Gastroesophageal sphincter (tissue), 4 donors: ENCODE data around the gene FOXF1. TPM values are rescaled to one million over a fixed set of nuclear protein-coding genes. Genes with fewer than 3 reads are reported as not detected.
A peak's percentile ranks its signal among the peaks of the same experiment; 100 is the strongest.

Experiments used
- ATAC-seq: fragments of 150-250 bp; one replicate; pipeline ENCODE4 v1.9.1; 2016; ENCODE audit warnings: mild to moderate bottlenecking, moderate library complexity
- H3K27ac ChIP-seq, 4 donors: fragments of 200-600 bp; sonication (generic) in 3 of 4; 1 replicate in 3 of 4; 2 replicates in 1 of 4; pipeline ENCODE4 v1.5.1; 2016 to 2019
- H3K27me3 ChIP-seq: fragments of 200-600 bp; sonication (generic); one replicate; pipeline ENCODE4 v1.5.1; 2019
- H3K36me3 ChIP-seq, 2 donors: fragments of 200-600 bp; sonication (generic); one replicate each; pipeline ENCODE4 v1.5.1; 2019; ENCODE audit warnings: control low read depth in 1 of 2
- H3K4me1 ChIP-seq, 3 donors: fragments of 200-600 bp; sonication (generic); 1 replicate in 2 of 3; 2 replicates in 1 of 3; pipeline ENCODE4 v1.5.1; 2016 to 2019; ENCODE audit warnings: control low read depth in 2 of 3
- H3K4me3 ChIP-seq, 2 donors: fragments of 200-600 bp; sonication (generic); one replicate each; pipeline ENCODE4 v1.5.1; 2019; ENCODE audit warnings: mild to moderate bottlenecking in 1 of 2, moderate library complexity in 1 of 2
- H3K9me3 ChIP-seq, 3 donors: fragments of 200-600 bp; sonication (generic); one replicate each; pipeline ENCODE4 v1.5.1; 2017 to 2019; ENCODE audit warnings: control low read depth in 2 of 3
- EP300 ChIP-seq: sonication (generic); formaldehyde crosslinking; IDR thresholded peaks from one replicate; pipeline ENCODE4 v1.6.1; 2017; ENCODE audit warnings: antibody characterized with exemption, mild to moderate bottlenecking
- POLR2A ChIP-seq, 2 donors: fragments of 450-650 bp; IDR thresholded peaks; one replicate each; pipeline ENCODE4 v1.6.1; 2017; ENCODE audit warnings: antibody characterized with exemption in 2 of 2, mild to moderate bottlenecking in 2 of 2, moderate library complexity in 1 of 2
- POLR2AphosphoS5 ChIP-seq: sonication (generic); formaldehyde crosslinking; IDR thresholded peaks from one replicate; pipeline ENCODE4 v1.6.1; 2017; ENCODE audit warnings: antibody characterized with exemption
- WGBS, 2 donors: methylation state at CpG; one replicate each; pipeline ENCODE4 v1.1.5; 2018; ENCODE audit warnings: low coverage in 1 of 2; 5-methylcytosine and 5-hydroxymethylcytosine counted together
- total RNA-seq, 4 donors: library from RNA; depleted of rRNA; stranded (reverse); fragments of >200 nt; gene quantifications; one replicate each; pipeline ENCODE4 v1.1.0, GENCODE V29; 2016
- TF ChIP-seq, protein P1 (sequence below), 4 experiments: fragments of 200-600 bp in 2 of 4; fragments of 450-650 bp in 2 of 4; sonication (generic) in 1 of 4; IDR thresholded peaks; one replicate each; pipeline ENCODE4 v1.5.1; 2017 to 2019; ENCODE audit warnings: antibody characterized with exemption in 4 of 4, mild to moderate bottlenecking in 2 of 4, moderate library complexity in 2 of 4

The FOXF1 gene
- total RNA-seq, 4 donors from 2014 or later: 39.7 to 81.1 (median 59.3) TPM

DNA sequence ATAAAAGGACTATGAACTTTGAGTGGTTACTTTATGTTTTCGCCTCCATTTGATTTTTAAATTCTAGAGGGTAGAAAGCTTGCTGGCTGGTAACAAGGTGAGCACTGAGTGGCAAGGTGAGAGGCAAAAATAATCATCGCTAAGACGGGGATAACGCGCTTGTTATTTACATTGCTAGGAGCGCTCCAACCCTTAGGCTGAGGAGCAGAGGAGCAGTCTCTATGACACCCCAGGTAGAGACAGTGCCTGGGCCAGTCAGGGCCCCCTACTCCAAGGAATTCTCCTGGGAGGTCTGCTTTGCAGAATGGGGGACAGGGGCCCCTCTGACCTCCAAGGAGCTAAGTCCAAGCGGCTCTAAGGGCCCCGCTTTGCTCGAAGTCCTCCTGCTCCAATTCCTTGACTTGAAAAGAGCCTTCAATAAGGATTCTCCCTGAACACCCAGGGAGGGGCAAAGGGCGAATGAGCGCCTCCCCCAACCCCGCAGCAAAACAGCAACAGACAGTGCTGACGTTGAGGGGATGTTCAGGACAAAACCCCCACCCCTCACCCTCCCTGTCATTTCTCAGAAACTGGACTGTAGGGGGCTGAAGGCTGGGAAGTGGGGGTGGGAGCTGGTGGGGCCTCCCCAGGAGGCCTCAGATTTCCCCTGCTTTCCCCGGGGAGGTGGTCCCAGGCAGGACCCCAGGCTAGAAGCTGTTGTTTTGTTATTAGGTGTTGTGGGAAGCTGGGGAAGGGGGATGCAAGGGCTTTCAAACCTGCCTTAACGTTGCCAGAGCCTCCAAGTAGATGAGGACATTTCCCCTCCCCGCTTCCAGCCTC is 10.2 kb upstream of the FOXF1 start:
- Histone ChIP-seq H3K4me1 (peaks cover 0 to 90% (median 11%) of the 10 kb centered on the region in 3 donors), H3K27ac (peak overlapping the region; percentile 94 to 99 (median 98)), H3K36me3 (no peaks in the 10 kb centered on the region), H3K9me3 (no peaks in the 10 kb centered on the region), H3K4me3 (peak overlapping the region in 1 of 2 donors; percentile 62), H3K27me3 (peaks cover 71% of the 10 kb centered on the region)
- no peak for ATAC-seq
- TF ChIP-seq POLR2A (IDR thresholded peaks at IDR 0.05) (peak in 1 of 2 donors; percentile 29), EP300 (no peak), POLR2AphosphoS5 (peak; percentile 51)
- TF ChIP-seq, protein P1, sequence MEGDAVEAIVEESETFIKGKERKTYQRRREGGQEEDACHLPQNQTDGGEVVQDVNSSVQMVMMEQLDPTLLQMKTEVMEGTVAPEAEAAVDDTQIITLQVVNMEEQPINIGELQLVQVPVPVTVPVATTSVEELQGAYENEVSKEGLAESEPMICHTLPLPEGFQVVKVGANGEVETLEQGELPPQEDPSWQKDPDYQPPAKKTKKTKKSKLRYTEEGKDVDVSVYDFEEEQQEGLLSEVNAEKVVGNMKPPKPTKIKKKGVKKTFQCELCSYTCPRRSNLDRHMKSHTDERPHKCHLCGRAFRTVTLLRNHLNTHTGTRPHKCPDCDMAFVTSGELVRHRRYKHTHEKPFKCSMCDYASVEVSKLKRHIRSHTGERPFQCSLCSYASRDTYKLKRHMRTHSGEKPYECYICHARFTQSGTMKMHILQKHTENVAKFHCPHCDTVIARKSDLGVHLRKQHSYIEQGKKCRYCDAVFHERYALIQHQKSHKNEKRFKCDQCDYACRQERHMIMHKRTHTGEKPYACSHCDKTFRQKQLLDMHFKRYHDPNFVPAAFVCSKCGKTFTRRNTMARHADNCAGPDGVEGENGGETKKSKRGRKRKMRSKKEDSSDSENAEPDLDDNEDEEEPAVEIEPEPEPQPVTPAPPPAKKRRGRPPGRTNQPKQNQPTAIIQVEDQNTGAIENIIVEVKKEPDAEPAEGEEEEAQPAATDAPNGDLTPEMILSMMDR (IDR thresholded peaks at IDR 0.05): no peak
- 28 to 33% methylated on average over 5 to 6 of the region's 16 CpGs for WGBS, 2 donors

DNA sequence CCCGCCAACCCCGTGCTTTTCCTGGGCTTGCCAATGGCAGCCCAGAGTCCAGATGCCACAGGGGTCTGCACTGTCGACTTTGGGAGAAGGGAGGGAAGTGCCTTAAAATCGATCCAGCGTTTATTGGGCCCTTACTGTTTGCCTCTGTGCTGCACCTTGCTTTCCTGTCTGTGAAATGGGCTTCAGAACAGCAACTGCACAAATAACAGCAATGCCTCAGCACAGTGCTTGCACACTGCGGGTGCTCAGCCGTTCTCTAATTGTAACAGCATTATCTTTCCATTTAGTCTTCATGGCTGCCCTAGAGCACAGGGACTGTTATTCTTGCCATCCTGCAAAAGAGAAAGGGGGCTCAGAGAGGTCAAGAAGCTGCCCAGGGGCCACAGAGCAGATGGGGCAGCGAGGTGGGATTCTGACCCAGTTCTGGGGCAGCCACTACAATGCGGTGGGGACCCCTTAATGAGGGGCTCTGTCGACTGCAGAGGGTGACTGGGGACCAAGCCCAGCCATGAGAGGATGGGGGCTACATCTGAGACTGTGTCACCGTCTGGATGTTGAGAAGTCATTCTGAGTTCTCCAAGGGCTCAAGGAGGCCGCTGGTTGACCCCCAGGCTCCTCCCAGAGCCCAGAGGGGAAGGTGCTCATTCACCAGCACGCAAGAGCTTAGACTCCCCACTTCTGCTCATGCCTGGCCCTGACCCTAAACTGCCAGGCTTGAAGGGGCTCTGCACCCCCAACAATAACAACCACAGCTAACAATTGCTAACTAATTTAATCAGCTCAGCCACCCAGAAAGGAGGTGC is 9.4 kb upstream of the FOXF1 start:
- peaks cover 72% of the 10 kb centered on the region for H3K27me3 ChIP-seq
- ATAC-seq: no peak
- TF ChIP-seq POLR2AphosphoS5 (no peak), EP300 (no peak), POLR2A (IDR thresholded peaks at IDR 0.05) (no peak)
- TF ChIP-seq, protein P1 (IDR thresholded peaks at IDR 0.05): no peak
- peak overlapping the region; percentile 94 to 99 (median 98) for H3K27ac ChIP-seq
- H3K4me3 ChIP-seq: peak overlapping the region in 1 of 2 donors; percentile 62
- H3K36me3 ChIP-seq: no peaks in the 10 kb centered on the region
- 47% methylated on average over 3 of the region's 13 CpGs; no CpG with 5 or more reads in 1 of the 2 donors for WGBS, 2 donors
- H3K9me3 ChIP-seq: no peaks in the 10 kb centered on the region
- peaks cover 0 to 93% (median 11%) of the 10 kb centered on the region in 3 donors for H3K4me1 ChIP-seq

DNA sequence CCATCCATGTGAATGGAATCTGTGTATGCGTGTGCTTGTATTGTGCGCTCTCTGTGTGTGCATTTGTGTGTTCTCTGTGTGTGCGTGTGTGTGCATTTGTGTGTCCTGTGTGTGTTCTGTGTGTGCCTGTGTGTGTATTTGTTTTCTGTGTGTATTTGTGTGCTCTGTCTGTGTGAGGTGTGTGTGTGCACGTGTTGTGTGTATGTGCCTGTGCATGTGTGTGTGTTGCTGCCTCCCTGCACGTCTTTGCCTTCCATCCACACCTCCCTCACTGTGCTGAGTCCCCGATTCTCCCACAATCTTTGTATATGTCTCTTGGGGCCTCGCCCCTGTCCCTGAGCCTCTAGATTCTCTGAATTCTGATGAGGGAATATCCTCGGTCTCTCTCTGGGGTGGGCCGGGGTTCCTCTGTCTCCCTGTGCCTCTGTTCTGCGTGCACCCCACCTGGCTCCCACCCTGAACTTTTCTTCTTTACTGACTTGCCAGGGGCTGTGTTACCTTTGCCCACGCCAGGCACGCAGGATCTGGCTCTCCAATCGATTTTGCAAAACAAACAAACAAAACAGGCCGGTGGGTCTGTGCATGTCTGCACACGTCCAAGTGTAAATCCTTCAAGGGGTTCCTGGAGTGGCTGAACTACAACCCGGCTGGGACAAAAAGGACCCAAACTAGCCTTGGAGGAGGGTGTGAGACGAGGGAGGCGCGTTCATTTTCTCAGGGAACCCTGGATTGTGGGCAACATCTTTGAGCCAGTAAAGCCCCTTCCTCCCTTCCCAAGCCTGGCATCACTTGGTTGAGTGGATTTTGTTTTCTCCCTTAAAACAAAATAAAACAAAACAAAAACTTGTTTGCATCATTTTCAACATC is 8.1 kb upstream of the FOXF1 start:
- Histone ChIP-seq H3K4me3 (peak overlapping the region in 1 of 2 donors; percentile 89), H3K4me1 (peaks cover 0 to 93% (median 11%) of the 10 kb centered on the region in 3 donors), H3K27ac (peak overlapping the region; percentile 94 to 99 (median 98)), H3K27me3 (peaks cover 74% of the 10 kb centered on the region), H3K9me3 (no peaks in the 10 kb centered on the region), H3K36me3 (no peaks in the 10 kb centered on the region)
- 27 to 33% methylated on average over 3 to 16 of the region's 19 CpGs for WGBS, 2 donors
- TF ChIP-seq POLR2A (IDR thresholded peaks at IDR 0.05): no peak
- TF ChIP-seq EP300: no peak
- no peak for TF ChIP-seq POLR2AphosphoS5
- TF ChIP-seq, protein P1 (IDR thresholded peaks at IDR 0.05): no peak
- no peak for ATAC-seq

DNA sequence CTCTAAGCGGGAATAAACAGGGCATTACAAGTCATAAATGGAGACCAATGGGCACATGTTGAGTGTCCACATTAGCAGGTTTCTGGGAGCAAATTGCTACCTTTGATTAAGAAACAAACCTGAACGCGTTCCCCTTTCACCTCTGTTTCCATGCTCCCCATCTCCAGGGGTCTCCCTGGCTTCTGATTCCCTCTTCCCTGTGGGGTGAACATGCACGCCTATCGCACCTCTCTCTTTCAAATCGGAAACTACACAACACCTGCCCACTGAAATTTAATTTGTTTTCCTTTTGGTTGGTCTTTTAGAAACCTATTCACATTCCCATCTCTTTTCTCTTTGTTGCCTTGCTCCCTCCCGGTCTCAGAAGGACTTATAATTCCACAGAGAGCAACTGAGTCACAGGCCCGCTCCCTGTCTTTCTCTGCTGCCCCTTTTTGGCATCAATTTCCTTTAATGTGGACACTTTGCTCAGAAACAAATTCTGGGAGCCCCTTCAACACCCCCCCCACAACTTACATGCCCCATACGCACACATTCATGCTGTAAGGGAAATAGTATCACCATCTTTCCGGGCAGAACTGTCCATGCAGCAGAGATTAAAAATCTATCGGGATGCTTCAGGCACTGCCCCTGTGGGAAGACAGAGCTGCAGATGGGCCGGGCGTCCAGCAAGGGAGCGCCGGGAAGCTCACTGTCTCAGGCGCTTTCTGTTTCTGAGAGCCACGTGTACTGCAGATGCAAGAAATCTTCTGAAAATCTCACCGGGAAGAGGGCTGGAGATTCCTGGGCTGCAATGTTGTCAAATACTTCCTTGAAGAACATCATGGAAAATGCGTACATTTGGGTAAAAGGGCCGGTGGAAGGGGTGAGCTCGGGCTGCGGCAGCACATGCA is 7.2 kb upstream of the FOXF1 start:
- Histone ChIP-seq H3K36me3 (no peaks in the 10 kb centered on the region), H3K27ac (peak overlapping the region; percentile 94 to 99 (median 98)), H3K4me3 (peak overlapping the region; percentile 46 to 89), H3K27me3 (peaks cover 73% of the 10 kb centered on the region), H3K9me3 (no peaks in the 10 kb centered on the region), H3K4me1 (peaks cover 0 to 91% (median 11%) of the 10 kb centered on the region in 3 donors)
- ATAC-seq: no peak
- TF ChIP-seq EP300: no peak
- TF ChIP-seq POLR2AphosphoS5: peak; percentile 41
- 28 to 30% methylated on average over 7 to 15 of the region's 22 CpGs for WGBS, 2 donors
